ENCODE results near the gene KCTD13.
"Not testable (repeated sequence)": the region's sequence is repeated elsewhere in the genome, so short reads cannot be mapped to it uniquely, and the experiment has no call there.

KCTD13 gene

DNA sequence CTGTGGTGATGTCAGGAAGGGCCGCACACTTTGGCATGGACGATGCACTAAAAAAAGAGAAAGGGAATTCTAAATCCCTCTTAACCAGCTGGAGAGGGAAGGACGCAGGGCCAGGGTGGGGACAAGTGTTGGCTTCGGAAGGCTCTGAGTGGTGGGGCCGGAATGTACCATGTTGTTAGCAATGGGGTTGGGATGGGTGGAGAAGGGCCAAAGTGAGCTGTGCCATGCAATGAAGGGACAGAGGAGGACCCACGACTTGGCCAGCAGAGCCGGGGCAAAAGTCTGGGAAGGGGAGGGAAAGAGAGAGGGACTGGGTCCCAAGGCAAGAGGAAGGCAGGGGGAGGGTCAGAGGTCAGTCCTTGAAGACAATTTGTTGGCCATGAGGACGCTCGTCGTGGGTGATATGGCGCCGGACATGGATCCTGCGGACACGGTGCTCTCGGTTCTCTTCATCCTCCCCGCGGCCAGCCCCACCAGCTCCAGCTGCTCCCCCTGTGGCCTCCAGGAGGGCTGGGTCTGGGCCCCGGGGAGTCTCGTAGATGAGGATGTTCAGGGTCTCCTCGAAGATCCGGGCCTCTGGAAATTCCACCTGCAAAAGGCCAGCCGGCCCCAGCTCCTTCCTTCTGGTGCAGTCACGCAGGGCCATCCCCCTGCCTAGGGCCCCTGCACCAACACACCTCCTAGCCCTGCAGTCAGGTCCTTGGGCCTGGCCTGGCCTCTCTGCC is 19.3 kb downstream of the KCTD13 start:
- DNase-seq, result no peak

DNA sequence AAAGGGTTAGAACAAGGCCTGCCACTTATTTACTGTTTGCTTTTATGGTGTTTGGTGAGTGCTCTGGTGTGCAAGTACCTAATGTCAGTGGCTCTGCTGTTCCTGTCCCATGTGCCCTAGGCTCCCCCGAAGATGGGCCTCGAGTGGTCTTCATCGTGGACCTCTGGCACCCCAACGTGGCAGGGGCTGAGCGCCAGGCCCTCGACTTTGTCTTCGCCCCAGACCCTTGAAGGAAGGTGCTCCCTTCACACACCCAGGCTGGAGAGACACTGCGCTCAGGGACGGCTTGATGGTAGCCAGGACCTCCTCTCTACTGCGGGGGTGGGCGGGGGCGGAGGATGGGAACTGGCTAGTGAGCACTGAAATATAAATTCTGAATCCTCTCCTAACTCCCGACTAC is 20.4 kb downstream of the KCTD13 start:
- no peak for DNase-seq

DNA sequence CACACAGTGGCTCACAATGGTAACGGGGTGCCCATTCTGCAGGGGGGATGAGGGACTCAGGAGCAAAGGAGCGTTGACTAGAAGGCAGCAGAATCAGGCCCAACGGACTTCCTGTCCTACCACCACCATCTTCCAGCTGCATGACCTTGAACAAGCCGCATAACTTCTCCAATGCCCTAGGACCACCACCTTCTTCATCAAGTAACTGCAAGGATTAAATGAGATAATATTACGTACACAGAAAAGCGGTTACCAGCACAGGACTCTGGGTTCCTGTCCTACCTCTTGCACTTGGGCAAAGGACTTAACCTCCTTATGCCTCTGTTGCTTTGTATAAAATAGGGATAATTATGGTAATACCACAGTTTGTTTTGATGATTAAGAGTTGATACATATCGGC is 21.1 kb downstream of the KCTD13 start:
- DNase-seq, result no peak

DNA sequence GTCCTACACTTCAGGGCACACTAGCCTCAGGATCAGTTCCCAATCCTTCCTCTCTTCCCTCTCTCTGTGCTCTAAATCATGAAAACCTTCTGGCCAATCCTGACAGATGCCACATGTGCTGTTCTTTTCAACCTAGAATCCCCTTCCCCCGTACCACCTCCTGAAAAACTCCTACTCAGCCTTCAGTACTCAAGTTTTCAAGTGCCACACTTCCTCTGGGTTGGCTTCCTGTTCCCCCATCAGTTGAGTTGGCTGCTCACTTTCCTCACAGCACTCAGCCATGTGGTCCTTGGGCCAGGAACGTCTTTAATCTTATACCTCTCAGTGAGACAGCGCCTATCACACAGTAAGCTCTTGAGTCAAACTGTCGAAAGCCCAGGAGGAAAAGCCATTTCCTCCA is 22.4 kb downstream of the KCTD13 start:
- DNase-seq, result no peak

DNA sequence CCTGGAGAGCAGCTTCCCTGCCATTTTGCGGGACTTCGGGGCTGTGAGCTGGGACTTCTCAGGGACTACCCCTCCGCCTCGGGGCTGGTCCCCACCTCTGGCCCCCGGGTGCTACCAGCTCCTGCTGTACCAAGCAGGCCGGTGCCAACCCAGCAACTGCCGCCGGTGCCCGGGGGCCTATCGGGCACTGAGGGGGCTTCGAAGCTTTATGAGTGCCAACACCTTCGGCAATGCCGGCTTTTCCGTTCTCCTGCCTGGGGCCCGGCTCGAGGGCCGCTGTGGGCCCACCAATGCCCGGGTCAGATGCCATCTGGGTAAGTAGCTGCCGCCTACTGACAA is 24.4 kb downstream of the KCTD13 start:
- no peak for DNase-seq

DNA sequence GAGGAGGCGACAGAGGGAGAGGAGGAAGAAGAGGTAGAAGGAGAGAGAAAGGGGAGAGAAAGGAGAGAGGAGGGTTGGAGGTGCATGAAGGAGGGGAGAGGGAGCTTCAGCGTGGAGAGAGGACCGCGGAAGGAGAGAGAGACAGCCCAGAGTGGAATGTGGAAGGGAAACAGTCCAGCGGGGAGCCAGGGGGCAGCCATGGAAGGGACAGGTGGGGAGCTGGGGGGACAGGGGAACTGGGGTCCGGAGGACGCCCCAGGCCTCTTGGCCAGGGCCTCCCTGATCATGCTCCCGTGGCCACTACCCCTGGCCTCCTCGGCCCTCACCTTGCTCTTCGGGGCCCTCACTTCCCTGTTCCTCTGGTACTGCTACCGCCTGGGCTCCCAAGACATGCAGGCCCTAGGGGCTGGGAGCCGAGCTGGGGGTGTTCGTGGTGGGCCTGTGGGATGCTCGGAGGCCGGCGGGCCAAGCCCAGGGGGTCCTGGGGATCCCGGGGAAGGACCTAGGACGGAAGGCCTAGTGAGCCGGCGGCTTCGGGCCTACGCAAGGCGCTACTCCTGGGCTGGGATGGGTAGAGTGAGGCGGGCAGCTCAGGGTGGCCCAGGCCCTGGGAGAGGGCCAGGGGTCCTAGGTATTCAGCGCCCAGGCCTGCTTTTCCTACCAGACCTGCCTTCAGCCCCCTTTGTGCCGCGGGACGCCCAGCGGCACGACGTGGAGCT is 25.0 kb downstream of the KCTD13 start:
- DNase-seq, result no peak

DNA sequence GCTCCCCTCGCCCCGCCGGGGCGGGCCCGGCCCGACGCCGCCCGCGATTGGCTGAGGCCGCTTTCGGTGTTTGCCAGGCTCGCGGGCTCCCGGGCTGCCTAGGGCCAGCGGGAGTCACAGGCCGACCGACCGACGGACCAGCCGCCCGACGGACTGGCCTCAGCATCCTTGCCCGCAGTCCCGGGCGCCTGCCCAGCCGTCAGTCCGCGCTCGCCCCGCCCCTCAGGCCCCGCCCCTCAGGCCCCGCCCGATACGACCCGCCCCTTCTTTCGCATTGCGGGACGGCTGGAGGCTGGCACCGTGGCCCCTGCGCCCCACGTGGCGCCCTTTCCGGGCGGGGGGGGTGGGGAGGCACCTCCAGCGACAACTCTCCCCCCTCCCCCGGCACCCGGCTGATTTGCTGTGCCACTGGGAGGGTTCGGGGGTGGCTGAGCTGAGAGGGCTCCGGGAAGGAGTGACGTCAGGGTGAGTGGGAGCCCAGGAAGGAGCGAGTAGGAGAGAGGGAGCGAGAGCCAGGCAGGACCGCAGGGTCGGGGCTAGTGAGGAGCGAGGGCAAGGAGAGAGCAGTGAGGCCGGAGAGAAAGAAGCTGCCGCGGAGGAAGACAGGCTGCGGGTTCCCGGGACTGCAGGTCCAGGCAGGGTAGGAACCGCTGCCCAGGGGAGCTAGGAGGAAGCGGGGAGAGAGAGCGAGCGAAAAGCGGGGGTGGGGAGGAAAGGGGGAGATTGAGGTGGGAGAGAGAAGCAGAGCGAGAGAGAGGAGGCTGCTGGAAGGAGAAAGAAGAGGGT is 25.7 kb downstream of the KCTD13 start, which contains the start of gene ASPHD1:
ASPHD1 (plus strand) TSS at position 387 of the 786 bp plus-strand sequence. CDS start 484 bp downstream, outside the sequence.
- peak; percentile 86 for DNase-seq

DNA sequence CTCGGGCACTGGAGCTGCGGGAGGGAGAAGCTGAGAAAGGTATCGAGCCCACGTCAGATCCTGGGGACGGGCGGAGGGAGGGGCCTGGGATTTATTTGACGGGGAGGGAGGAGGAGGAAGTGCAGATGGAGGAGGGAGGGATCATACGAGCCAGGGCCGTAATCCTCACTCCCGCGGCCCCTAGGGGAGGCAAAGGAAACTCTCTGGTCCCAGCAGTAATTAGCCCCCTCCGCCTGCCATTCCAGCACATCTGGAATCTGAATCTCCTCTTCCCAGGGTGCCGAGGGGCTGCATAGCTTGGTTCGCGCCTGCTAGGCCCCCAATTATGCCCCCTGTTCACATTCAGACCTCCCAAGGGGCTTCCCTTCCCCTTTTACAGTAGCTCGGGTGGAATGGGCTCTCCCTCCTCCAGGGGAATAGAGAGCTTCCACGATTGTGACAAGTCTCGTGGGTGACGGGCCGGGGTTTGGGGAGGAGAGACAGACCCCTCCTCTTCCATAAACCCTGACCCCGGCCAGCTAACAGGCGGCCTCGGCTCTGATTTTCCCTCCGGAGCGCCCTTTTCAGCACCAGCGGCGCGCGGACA is 26.4 kb downstream of the KCTD13 start, which contains the start of gene SEZ6L2:
SEZ6L2 (minus strand) TSS at position 35 of the 586 bp plus-strand sequence. CDS start 531 bp downstream, outside the sequence.
- DNase-seq, result peak; percentile 92

DNA sequence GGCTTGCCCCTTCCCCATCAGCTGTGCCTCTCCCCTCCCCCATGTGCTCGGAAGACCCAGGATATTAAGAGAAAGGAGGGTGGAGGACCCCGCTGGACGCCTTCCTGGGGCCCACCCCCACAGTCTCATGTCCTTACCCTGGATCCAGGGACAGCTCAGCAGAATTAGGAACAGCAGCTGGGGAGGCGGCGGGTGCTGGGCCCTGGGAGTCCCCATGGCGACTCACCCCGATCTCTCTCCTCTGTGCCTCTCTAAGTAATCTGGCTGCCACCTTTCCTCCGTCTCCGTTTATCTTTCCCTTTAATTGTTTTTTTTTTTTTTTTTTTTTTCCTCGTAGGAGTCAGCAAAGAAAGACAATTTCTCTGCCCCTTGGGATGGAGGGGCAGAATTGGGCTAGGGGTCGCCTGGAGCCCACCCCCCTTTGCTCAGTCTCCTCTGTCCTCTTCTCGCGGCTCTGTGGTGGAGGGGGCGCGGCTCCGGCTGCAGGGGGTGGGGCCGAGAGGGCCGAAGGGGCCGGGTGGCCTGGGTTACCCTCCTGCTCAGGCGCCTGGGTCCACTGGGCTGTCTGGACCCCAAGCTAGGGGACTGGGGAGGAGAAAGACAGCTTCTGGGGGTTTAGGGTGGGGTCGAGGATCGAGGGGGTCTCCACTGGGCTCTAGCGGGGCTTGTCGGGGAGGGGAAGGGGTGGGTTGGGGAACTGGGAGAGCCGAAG is 27.1 kb downstream of the KCTD13 start:
- DNase-seq, result no peak

DNA sequence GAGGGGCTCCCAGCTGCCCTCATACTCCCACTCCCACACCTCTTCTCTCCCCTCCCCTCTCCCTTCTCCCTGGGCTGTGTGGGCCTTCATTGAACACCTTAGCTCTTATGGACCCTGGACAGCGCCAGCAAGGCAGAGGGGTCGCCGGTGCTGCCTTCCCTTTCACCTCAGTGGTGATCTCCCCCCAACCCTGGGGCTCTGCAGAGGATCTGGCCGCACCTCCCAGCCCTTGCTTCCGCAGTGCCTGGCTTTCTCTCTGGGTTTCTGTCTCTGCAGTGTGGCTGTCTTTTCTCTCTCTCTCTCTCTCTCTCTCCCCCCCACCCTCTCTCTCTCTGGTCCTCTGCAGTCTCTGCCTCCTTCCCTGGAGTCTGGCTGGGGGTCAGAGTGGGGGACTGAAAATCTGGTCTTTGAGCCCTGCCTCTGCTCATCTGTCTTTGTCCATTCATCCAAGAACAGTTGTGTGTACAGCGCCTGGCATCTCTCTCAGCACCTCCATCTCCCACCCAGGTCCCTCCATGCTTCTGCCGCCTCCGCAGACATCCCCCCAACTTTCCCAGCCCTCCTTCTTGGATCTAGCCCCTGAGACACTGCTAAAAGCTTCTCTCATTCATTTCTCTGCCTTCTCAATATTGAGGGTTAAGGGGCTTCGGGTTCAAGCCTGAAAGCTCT is 27.8 kb downstream of the KCTD13 start:
- DNase-seq, result no peak

DNA sequence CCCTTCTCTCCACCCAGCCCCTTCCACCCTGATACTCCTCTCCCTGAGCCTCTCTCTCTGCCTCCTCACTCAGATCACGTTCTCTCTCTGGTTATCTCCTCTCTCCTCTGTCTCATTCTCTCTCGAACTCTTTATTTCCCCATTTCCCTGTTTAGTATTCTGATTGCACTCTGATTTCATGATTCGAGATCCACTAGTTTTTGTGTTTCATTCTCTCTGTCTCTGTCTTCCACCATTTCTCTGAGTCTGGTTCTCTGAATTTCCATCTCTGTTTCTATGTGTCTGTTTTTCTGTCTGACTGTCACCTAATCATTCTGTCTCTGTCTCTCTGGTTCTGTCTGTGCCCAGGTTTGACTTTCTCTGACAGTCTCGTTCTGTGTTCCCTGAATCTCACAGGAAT is 28.7 kb downstream of the KCTD13 start:
- no peak for DNase-seq

DNA sequence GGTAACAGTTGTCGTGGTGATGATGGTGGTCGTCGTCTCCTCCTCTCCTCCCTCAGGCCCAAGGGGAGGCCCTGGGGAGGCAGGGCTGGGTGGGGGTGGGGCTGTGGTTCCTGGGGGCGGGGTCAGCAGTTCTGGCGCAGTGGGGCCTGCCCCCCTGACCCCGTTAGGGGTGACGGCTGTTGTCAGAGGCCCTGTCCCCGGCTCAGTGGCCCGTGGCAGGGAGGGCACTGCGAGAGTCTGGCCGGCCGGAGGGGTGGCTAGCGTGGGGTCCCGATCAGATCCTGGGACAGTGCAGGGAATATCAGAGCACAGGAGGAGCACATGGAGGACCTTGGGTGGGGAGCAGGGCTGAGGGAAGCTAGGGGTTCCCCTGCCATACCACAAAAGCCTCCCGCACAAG is 29.2 kb downstream of the KCTD13 start:
- no peak for DNase-seq

DNA sequence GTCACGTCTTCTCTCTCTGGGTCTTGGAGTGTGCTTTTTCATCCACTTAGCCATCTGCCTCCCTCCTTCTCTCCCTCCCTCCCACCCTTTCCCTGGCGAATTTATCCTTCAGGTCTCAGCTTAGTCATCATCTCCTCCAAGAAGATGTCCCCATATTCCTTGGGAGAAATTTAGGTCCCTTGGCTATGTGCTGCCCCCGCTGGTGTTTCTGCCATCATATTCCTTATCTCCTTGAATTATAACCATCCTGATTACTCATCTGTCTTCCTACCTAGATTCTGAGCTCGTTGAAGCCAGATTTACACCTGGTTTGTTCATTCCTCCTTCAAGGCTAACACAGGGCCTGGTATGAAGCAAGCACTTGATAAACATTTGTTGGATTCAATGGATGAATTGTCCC is 31.7 kb downstream of the KCTD13 start:
- DNase-seq, result no peak

DNA sequence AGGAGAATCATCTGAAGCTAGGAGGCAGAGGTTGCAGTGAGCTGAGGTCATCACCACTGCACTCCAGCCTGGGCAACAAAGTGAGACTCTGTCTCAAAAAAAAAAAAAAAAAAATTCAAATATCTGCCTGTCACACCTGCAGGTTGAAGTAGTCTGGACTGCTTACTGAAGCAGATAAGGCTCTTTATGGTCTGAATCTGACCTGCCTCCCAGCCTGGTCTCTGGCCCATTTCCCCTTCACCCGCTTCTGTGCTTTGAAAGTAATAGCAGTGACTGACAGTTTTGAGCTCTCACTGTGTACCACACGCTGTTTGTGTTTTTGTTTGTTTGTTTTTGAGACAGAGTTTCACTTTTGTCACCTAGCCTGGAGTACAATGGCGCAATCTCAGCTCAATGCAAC is 32.5 kb downstream of the KCTD13 start:
- no peak for DNase-seq

DNA sequence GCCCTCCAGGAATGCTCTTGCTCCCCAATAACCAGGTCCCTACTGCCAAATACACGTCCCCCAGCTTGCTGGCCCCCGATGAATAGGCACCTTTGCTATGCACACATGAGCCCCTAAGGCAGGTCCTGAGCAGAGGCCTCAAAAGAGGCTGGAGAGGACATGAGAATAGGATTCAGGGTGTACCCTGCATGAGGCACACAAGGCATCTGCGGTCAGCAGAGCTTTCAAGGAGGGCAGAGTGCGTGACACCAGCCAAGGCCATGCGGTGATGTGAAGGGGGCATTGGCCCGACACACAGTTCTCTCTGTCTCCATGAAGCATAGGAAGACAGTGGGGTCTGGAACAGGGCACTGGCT is 33.6 kb downstream of the KCTD13 start:
- DNase-seq, result no peak

DNA sequence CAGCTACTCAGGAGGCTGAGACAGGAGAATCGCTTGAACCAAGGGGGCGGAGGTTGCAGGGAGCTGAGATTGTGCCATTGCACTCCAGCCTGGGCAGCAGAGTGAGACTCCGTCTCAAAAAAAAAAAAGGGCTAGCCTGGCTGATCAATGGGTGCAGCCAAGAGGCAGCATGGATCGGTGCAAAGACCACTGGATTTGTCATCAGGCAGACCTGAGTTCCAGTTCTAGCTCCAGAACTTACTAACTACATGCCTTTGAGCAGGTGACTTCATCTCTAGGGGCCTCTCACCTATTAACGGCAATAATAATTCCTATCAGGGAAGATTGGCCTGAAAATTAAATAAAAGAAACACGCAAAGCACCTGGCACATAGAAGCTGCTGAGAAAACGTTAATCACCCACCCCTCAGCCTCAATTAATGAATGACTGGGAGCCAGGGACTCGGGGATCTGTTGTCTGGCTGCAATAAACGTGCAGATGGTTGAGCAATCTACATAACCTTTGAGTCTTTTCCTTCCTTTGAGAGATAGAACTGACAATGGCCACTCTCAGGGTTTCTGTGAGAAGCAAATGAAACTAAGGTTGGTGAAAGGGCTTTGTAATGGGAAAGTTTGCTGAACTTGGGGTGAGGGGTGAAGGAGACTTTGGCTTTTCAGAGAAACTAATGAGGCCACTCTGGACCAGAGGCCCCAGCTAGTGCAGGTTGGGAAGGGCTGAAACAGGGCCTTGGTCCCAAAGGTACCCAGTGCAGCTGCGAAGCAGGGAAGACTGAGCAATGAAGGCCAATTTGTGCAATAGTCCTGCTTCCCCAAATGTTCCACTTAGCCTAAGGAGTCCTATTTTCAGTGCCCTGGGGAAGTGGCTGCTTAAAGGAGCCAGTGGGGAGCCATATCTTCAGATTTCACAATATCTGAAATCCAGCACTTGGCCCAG is 34.2 kb downstream of the KCTD13 start:
- DNase-seq, result no peak

DNA sequence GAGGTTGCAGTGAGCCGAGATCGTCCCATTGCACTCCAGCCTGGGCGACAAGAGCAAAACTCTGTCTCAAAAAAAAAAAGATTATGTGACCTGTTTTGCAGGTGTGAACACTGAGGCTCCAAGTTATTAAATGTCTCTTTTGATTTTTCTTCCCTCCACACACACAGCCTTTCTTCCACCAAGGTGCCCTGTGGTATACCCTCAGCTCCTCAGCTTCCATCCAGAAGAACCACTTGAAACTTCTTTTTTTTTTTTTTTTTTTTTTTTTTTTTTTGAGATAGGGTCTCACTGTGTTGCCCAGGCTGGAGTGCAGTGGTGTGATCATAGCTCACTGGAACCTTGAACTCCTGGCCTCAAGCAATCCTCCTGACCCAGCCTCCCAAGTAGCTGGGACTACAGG is 36.7 kb downstream of the KCTD13 start:
- not testable (repeated sequence) for DNase-seq

DNA sequence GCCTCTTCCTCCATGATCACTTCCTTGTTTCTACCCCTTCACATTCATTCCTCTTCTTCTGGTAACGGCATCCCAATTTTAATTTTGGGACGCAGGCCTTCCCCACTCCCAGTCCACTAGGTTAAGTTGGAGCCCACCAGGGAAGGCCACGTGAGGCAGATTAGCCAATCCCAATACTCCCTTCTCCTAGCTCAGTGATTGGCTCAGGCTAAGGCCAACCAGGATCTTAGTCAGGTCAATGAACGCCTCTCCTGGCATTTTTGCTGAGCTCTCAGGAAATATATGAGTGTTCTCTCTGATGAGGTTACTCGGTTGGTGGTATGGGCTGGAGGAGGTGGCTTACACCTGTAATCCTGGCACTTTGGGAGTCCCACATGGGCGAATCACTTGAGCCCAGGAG is 42.0 kb downstream of the KCTD13 start:
- no peak for DNase-seq

DNA sequence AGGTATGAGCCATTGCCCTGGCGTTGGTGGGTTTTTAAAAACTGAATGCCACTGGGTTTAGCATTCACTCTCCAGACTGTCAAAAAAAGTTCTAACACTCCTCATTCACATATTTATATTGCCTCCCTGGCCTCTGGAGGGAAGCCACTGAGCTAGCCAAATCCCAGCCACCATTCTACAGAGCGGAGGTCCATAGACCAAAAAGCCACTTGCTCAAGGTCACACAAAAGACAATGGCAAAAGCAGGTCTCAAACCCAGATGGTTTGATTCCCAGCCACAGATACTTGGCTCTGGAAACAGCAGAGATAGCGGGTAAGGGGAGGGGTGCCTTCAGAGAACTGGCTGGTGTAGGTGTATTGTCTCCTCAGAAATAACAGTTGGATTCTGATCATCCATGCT is 45.0 kb downstream of the KCTD13 start:
- no peak for DNase-seq

DNA sequence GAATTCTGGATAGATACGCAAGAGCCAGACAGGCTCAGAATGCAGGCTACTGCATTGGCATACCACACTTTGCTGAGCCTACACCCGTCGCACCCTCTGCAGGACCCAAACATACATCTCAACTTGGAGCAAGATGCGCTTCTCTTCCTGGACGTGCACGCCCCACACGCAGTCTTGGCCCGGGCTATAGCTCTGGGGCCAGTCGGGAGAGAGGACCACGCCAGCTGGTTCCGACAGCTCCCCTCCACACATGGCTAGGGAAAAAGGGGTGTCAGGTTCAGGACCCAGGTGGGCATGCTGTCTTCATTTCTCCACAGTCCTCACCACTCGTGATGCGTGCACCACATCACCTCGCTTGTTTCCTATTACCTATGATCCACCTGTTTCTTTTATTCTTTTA is 47.9 kb downstream of the KCTD13 start:
- no peak for DNase-seq
